Measurements from ENCODE around the gene CCDC196. TPM values are rescaled to one million over a fixed set of nuclear protein-coding genes. Genes with fewer than 3 reads are reported as not detected.

The CCDC196 gene
- total RNA-seq, 4 donors from 2014 or later: not detected

- intact Hi-C loops (cut with DNase I): no loop called here
- H3K9me3 ChIP-seq: no peaks in the 10 kb centered on the region
- peak overlapping the region; percentile 88 to 96 (median 92) for H3K27ac ChIP-seq
- H3K4me3 ChIP-seq: peak overlapping the region; percentile 84 to 94 (median 89)
- no peak for TF ChIP-seq POLR2A (IDR thresholded peaks at IDR 0.05)
- TF ChIP-seq, protein P1, sequence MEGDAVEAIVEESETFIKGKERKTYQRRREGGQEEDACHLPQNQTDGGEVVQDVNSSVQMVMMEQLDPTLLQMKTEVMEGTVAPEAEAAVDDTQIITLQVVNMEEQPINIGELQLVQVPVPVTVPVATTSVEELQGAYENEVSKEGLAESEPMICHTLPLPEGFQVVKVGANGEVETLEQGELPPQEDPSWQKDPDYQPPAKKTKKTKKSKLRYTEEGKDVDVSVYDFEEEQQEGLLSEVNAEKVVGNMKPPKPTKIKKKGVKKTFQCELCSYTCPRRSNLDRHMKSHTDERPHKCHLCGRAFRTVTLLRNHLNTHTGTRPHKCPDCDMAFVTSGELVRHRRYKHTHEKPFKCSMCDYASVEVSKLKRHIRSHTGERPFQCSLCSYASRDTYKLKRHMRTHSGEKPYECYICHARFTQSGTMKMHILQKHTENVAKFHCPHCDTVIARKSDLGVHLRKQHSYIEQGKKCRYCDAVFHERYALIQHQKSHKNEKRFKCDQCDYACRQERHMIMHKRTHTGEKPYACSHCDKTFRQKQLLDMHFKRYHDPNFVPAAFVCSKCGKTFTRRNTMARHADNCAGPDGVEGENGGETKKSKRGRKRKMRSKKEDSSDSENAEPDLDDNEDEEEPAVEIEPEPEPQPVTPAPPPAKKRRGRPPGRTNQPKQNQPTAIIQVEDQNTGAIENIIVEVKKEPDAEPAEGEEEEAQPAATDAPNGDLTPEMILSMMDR (IDR thresholded peaks at IDR 0.05): no peak
- no peaks in the 10 kb centered on the region for H3K27me3 ChIP-seq
- no CpG with 5 or more reads among the region's 19 CpGs for WGBS, 2 donors
- no peaks in the 10 kb centered on the region for H3K36me3 ChIP-seq
- no peak for DNase-seq
- peaks cover 0 to 29% (median 9%) of the 10 kb centered on the region in 3 donors for H3K4me1 ChIP-seq
Measured at GRCh38 chr14:66508547-66508845, 22.3 kb downstream of the CCDC196 start.

DNA sequence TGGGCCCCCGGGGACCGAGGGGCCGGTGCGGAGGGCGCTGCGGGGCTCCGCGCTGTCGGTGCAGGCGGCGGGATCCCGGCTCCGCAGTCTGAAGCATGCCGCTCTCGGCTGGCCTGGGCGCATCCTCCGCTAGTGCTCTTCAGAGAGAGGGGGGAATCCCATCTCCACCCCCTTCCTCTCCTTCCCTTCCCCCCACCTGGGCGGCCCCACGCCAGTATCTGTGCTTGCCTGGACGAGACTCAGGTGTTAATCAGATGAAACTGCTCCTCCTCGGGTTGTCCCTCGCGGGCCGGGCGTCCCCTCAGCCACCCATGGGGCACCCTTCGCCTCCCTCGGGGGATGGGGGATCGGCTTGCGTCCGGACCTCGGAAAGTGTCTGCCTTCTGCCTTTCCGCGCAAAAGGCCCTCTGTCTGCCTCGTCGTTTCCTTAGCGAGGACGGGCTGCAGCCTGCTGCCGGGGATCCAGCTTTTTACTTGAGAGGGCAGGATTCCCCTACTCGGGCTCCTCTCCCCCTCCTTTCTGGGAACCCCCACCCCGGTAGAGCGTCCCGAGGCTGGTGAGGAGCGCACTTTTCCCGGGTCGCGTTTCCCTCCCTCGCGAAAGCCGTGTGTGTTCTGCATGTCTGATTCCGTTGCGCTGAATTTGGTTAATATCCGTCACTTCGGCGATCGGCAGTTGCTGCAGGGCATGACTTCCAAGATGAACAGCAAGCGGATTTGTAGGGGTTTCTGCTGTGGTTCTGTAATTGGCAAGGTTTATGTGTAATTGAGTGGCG, 22.9 kb downstream of the CCDC196 start:
- peak overlapping the region; percentile 84 to 94 (median 89) for H3K4me3 ChIP-seq
- TF ChIP-seq, protein P1 (IDR thresholded peaks at IDR 0.05): no peak
- no peak for TF ChIP-seq POLR2A (IDR thresholded peaks at IDR 0.05)
- H3K36me3 ChIP-seq: no peaks in the 10 kb centered on the region
- H3K4me1 ChIP-seq: peaks cover 0 to 24% (median 9%) of the 10 kb centered on the region in 3 donors
- H3K27me3 ChIP-seq: no peaks in the 10 kb centered on the region
- H3K9me3 ChIP-seq: no peaks in the 10 kb centered on the region
- intact Hi-C loops (cut with DNase I): no loop called here
- DNase-seq: no peak
- H3K27ac ChIP-seq: peak overlapping the region; percentile 88 to 96 (median 92)
- WGBS, 2 donors: 0 to 4% methylated on average over 6 to 29 of the region's 57 CpGs

DNA sequence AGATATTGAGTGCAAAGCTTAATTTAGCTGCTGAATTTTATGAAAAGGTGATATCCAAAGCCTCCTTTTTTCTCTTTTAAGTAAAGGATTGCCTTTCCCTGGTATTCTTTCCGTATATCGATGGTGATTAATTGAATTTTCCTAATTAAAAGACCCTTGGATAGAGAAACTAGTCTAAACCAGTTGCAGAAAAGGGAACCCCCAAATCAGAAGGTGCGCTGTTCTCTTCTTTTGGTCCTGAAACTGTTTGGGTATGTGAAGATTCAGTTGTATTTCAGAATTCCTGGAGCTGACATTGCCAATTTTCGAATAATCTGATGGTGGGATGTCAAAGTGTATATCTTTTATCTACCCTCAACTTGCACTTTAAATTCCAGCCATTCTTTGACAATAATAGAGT, 23.7 kb downstream of the CCDC196 start:
- H3K36me3 ChIP-seq: no peaks in the 10 kb centered on the region
- 41 to 50% methylated on average over 4 of the region's 4 CpGs for WGBS, 2 donors
- H3K27ac ChIP-seq: no peak overlapping the region
- peak overlapping the region; percentile 84 to 94 (median 89) for H3K4me3 ChIP-seq
- no peak for TF ChIP-seq POLR2A (IDR thresholded peaks at IDR 0.05)
- TF ChIP-seq, protein P1 (IDR thresholded peaks at IDR 0.05): no peak
- no peak for DNase-seq
- intact Hi-C loops (cut with DNase I): no loop called here
- H3K4me1 ChIP-seq: peaks cover 0 to 24% (median 9%) of the 10 kb centered on the region in 3 donors
- H3K27me3 ChIP-seq: no peaks in the 10 kb centered on the region
- no peaks in the 10 kb centered on the region for H3K9me3 ChIP-seq

- intact Hi-C loops (cut with DNase I): no loop called here
- Histone ChIP-seq H3K27ac (no peak overlapping the region), H3K4me3 (no peak overlapping the region), H3K27me3 (no peaks in the 10 kb centered on the region), H3K9me3 (no peaks in the 10 kb centered on the region), H3K4me1 (peaks cover 0 to 20% (median 7%) of the 10 kb centered on the region in 3 donors), H3K36me3 (no peaks in the 10 kb centered on the region)
- no peak for DNase-seq
- TF ChIP-seq, protein P1 (IDR thresholded peaks at IDR 0.05): no peak
- no peak for TF ChIP-seq POLR2A (IDR thresholded peaks at IDR 0.05)
- WGBS, 2 donors: 86 to 90% methylated on average over 1 of the region's 1 CpG
Measured at GRCh38 chr14:66511849-66512248, 25.7 kb downstream of the CCDC196 start.

DNA sequence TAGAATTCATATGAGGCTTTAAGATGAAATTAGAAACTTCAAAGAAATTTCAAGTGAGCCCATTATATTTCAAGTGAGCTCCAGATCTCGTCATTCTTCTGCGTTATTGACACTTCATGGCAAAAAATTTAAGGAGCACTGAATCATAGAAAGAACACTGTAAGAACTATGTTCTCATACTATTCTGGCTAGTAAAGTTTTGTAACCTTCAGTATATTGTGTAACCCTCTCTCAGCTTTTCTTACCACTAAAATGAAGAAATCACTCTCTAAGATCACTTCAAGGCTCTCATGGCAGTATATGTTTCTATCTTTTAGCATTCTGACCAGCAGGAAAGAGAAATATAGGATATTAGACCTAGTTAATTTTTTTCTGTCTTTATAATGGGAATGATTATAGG, 28.0 kb downstream of the CCDC196 start:
- intact Hi-C loops (cut with DNase I): no loop called here
- no peak overlapping the region for H3K4me3 ChIP-seq
- no peak for DNase-seq
- 85 to 89% methylated on average over 2 of the region's 2 CpGs for WGBS, 2 donors
- H3K27me3 ChIP-seq: no peaks in the 10 kb centered on the region
- H3K9me3 ChIP-seq: no peaks in the 10 kb centered on the region
- H3K36me3 ChIP-seq: no peaks in the 10 kb centered on the region
- no peak overlapping the region for H3K27ac ChIP-seq
- TF ChIP-seq, protein P1 (IDR thresholded peaks at IDR 0.05): no peak
- TF ChIP-seq POLR2A (IDR thresholded peaks at IDR 0.05): no peak
- peaks cover 0 to 10% (median 5%) of the 10 kb centered on the region in 3 donors for H3K4me1 ChIP-seq
